ENCODE measurements around the gene LRRC49.
A peak's percentile ranks its signal among the peaks of the same experiment; 100 is the strongest.

LRRC49 gene

DNA sequence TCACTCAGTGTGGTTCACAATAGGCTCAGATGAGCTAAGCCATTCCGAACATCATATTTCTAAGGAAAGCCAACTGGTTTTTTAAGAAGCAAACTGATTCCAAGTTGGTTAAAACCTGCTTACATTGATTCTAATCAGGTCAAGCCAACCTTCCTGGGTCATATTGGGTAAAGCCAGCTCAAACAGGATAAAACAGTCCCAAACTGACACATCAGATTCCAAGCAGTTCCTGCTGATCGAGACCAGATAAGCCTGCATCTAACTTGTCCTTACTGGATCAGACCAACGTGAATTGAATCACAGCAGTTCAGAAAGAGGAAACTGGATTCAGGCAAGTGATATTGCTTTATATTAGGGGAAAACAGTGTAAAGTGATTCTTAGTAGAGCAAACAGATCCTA, 204.1 kb downstream of the LRRC49 start:
- H3K9me3 ChIP-seq (ENCODE audit: control insufficient read depth, low read length): no peaks in the 10 kb centered on the region
- no peak overlapping the region for H2AFZ ChIP-seq (ENCODE audit: low read depth, low read length)
- no peak overlapping the region for H2BK120ac ChIP-seq (ENCODE audit: low read depth, low read length)
- H4K91ac ChIP-seq (ENCODE audit: low read length): no peak overlapping the region
- DNase-seq: peak; percentile 14
- no peak overlapping the region for H3K14ac ChIP-seq (ENCODE audit: low read length in 2 of 2)
- no peaks in the 10 kb centered on the region for H3K79me1 ChIP-seq (replicated peaks; ENCODE audit: low read length, poor library complexity, severe bottlenecking)
- no peak overlapping the region for H2BK5ac ChIP-seq (ENCODE audit: low read depth, low read length, poor library complexity, severe bottlenecking)
- H2AK5ac ChIP-seq (ENCODE audit: low read length, severe bottlenecking): no peak overlapping the region
- H3K4me3 ChIP-seq (ENCODE audit: insufficient read depth in 1 of 2, low read depth in 1 of 2, low read length in 2 of 2): no peak overlapping the region
- H3K27me3 ChIP-seq (ENCODE audit: control insufficient read depth in 1 of 2, insufficient read depth in 1 of 2, low read length in 2 of 2): no peaks in the 10 kb centered on the region
- H3K4me1 ChIP-seq (ENCODE audit: control insufficient read depth, insufficient read depth, low read depth, low read length): peaks cover 7% of the 10 kb centered on the region
- no peak overlapping the region for H2BK15ac ChIP-seq (ENCODE audit: low read depth, poor library complexity, severe bottlenecking)
- H3K4me2 ChIP-seq (ENCODE audit: low read length, poor library complexity, severe bottlenecking): no peak overlapping the region
- H3K23ac ChIP-seq (ENCODE audit: low read length in 2 of 2): no peak overlapping the region
- no peak overlapping the region for H3K27ac ChIP-seq (ENCODE audit: low read length, poor library complexity, severe bottlenecking)
- H4K8ac ChIP-seq (ENCODE audit: low read length): no peak overlapping the region
- 85% methylated on average over 3 of the region's 3 CpGs for WGBS
- H3K36me3 ChIP-seq (ENCODE audit: control insufficient read depth in 1 of 2, insufficient read depth in 2 of 2, low read depth in 1 of 2, low read length in 2 of 2): no peaks in the 10 kb centered on the region
- H2BK12ac ChIP-seq (ENCODE audit: low read length in 2 of 2): no peak overlapping the region
- no peak overlapping the region for H3K4ac ChIP-seq (ENCODE audit: low read depth in 1 of 2, low read length in 2 of 2)
- no peak overlapping the region for H3K18ac ChIP-seq (ENCODE audit: low read depth in 1 of 2, low read length in 2 of 2)
- H3K9ac ChIP-seq (ENCODE audit: low read length): peak overlapping the region; percentile 39

DNA sequence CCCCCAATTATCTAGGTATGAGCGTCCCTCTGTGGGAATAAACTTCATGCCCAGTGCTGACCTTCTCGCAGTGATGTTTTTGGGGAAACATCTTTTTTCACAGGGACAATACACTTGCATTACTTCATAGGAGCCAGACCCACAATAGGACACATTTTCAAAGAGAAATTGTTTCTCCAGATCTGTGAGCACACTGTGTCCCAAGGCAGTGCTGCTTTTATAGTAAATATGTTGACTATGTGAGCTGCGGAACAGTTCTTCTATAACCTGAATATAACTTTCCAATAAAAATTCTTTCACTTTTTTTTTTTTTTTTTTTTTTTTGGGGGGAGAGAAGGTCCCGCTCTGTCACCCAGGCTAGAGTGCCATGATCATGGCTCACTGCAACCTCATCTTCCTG, 205.3 kb downstream of the LRRC49 start:
- Histone ChIP-seq H3K4me3 (ENCODE audit: insufficient read depth in 1 of 2, low read depth in 1 of 2, low read length in 2 of 2) (no peak overlapping the region), H2AFZ (ENCODE audit: low read depth, low read length) (no peak overlapping the region), H3K36me3 (ENCODE audit: control insufficient read depth in 1 of 2, insufficient read depth in 2 of 2, low read depth in 1 of 2, low read length in 2 of 2) (no peaks in the 10 kb centered on the region), H3K4ac (ENCODE audit: low read depth in 1 of 2, low read length in 2 of 2) (no peak overlapping the region), H4K8ac (ENCODE audit: low read length) (no peak overlapping the region), H3K18ac (ENCODE audit: low read depth in 1 of 2, low read length in 2 of 2) (no peak overlapping the region), H3K9me3 (ENCODE audit: control insufficient read depth, low read length) (no peaks in the 10 kb centered on the region), H3K23ac (ENCODE audit: low read length in 2 of 2) (no peak overlapping the region), H3K79me1 (replicated peaks; ENCODE audit: low read length, poor library complexity, severe bottlenecking) (no peaks in the 10 kb centered on the region), H3K27me3 (ENCODE audit: control insufficient read depth in 1 of 2, insufficient read depth in 1 of 2, low read length in 2 of 2) (no peaks in the 10 kb centered on the region), H3K27ac (ENCODE audit: low read length, poor library complexity, severe bottlenecking) (no peak overlapping the region), H2BK120ac (ENCODE audit: low read depth, low read length) (no peak overlapping the region), H2BK15ac (ENCODE audit: low read depth, poor library complexity, severe bottlenecking) (no peak overlapping the region), H2AK5ac (ENCODE audit: low read length, severe bottlenecking) (no peak overlapping the region), H3K14ac (ENCODE audit: low read length in 2 of 2) (no peak overlapping the region), H3K9ac (ENCODE audit: low read length) (no peak overlapping the region), H3K4me1 (ENCODE audit: control insufficient read depth, insufficient read depth, low read depth, low read length) (peaks cover 6% of the 10 kb centered on the region), H3K4me2 (ENCODE audit: low read length, poor library complexity, severe bottlenecking) (no peak overlapping the region), H2BK12ac (ENCODE audit: low read length in 2 of 2) (no peak overlapping the region), H2BK5ac (ENCODE audit: low read depth, low read length, poor library complexity, severe bottlenecking) (no peak overlapping the region), H4K91ac (ENCODE audit: low read length) (no peak overlapping the region)
- 79% methylated on average over 2 of the region's 4 CpGs for WGBS
- no peak for DNase-seq

DNA sequence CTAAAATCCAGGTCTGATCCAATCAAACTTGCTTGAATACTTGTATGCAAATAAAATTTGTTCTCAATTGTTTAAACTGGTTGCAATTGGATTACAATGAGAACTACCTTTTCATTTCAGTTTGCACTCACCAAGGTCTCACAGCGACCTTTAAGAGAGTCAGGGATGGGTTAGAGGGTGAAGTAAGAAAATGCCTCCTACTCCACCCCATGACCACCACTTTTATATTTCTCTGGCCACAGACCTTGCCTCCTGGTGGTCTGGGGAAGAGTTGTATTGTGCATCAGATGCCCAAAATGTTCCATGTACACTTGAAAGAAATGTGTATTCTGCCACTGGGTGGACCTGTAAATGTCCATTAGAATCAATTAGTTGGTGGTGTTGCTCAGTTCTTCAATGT, 206.3 kb downstream of the LRRC49 start:
- no peak overlapping the region for H3K9ac ChIP-seq (ENCODE audit: low read length)
- no peak overlapping the region for H3K4ac ChIP-seq (ENCODE audit: low read depth in 1 of 2, low read length in 2 of 2)
- no peak overlapping the region for H4K91ac ChIP-seq (ENCODE audit: low read length)
- no peaks in the 10 kb centered on the region for H3K9me3 ChIP-seq (ENCODE audit: control insufficient read depth, low read length)
- no peak overlapping the region for H2BK120ac ChIP-seq (ENCODE audit: low read depth, low read length)
- no peak overlapping the region for H4K8ac ChIP-seq (ENCODE audit: low read length)
- no peak overlapping the region for H3K4me2 ChIP-seq (ENCODE audit: low read length, poor library complexity, severe bottlenecking)
- H3K23ac ChIP-seq (ENCODE audit: low read length in 2 of 2): no peak overlapping the region
- no peak overlapping the region for H2AFZ ChIP-seq (ENCODE audit: low read depth, low read length)
- H3K4me3 ChIP-seq (ENCODE audit: insufficient read depth in 1 of 2, low read depth in 1 of 2, low read length in 2 of 2): no peak overlapping the region
- H3K14ac ChIP-seq (ENCODE audit: low read length in 2 of 2): no peak overlapping the region
- DNase-seq: no peak
- H3K18ac ChIP-seq (ENCODE audit: low read depth in 1 of 2, low read length in 2 of 2): no peak overlapping the region
- no peak overlapping the region for H3K27ac ChIP-seq (ENCODE audit: low read length, poor library complexity, severe bottlenecking)
- H2BK5ac ChIP-seq (ENCODE audit: low read depth, low read length, poor library complexity, severe bottlenecking): no peak overlapping the region
- H3K27me3 ChIP-seq (ENCODE audit: control insufficient read depth in 1 of 2, insufficient read depth in 1 of 2, low read length in 2 of 2): no peaks in the 10 kb centered on the region
- no peaks in the 10 kb centered on the region for H3K36me3 ChIP-seq (ENCODE audit: control insufficient read depth in 1 of 2, insufficient read depth in 2 of 2, low read depth in 1 of 2, low read length in 2 of 2)
- H2BK15ac ChIP-seq (ENCODE audit: low read depth, poor library complexity, severe bottlenecking): no peak overlapping the region
- no peak overlapping the region for H2AK5ac ChIP-seq (ENCODE audit: low read length, severe bottlenecking)
- no peak overlapping the region for H2BK12ac ChIP-seq (ENCODE audit: low read length in 2 of 2)
- H3K4me1 ChIP-seq (ENCODE audit: control insufficient read depth, insufficient read depth, low read depth, low read length): no peaks in the 10 kb centered on the region
- H3K79me1 ChIP-seq (replicated peaks; ENCODE audit: low read length, poor library complexity, severe bottlenecking): no peaks in the 10 kb centered on the region
- no CpG with 5 or more reads among the region's 1 CpG for WGBS
